Measurements from ENCODE around the gene DBF4B. TPM values are rescaled to one million over a fixed set of nuclear protein-coding genes. Genes with fewer than 3 reads are reported as not detected.

The DBF4B gene
- total and polyA plus RNA-seq, 2 of the 13 experiments (the other 11 are each of a cell fraction or from before 2014, with no cell fraction given) = 11.7 to 13.2 TPM

DNA sequence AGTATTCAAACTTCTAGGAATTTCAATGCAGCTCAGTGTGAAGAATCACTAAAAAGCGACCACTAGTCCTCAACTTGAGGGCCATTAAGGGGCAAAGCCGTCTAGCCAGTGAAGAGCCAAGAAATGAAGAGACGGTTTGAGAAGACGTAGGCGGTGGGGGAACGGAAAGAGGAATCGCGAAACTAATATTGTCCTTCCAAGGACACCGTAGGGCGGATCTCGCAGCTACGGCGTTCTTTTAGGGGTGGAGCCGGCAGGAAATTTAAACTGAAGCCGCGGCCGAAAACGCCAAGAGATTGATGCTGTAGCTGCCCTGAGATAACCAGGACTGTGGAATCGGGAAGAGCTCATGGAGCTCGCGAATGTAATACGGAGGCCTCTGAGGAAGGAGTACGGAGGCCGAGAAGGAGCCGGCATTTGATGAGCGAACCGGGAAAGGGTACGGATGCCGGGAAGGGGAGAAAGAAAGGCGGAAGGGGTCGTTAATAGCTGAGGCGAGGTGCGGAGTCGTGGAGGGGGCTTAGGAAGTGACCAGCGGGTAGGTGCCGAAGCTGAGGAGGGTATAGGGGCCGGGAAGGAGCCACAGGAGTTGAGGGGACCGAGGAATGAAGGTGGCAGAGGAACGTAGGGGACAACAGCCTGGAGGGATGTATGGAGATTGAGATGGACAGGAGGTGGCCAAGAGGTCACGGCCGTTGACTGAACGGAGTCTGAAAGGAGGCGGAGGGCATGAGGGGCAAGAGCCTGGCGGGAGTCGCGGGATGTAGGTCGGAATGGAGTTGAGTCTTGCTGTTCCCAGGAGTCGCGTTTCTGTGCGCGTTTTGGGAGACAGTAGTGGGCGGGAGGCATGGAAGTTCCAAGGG, at the start of gene DBF4B (continued):
- 0 out of 2 replicates have a peak, but pooled peaks have one; percentile 1 for TF ChIP-seq MNT (IDR thresholded peaks at IDR 0.05)
- TF ChIP-seq DR1 (CRISPR knock-in tag; IDR thresholded peaks at IDR 0.05) = peak; percentile 78
- peak; percentile 82; the same call in 1 of the 2 replicates for TF ChIP-seq SNAPC2 (CRISPR knock-in tag; IDR thresholded peaks at IDR 0.05)
- no peak for TF ChIP-seq PCBP1 (IDR thresholded peaks at IDR 0.05; ENCODE audit: borderline replicate concordance, low read depth, low read length)
- TF ChIP-seq ZFYVE20 (CRISPR knock-in tag; IDR thresholded peaks at IDR 0.05; ENCODE audit: borderline replicate concordance, low read depth) = no peak
- peak; percentile 80; the same call in 1 of the 2 replicates for TF ChIP-seq GMEB1 (CRISPR knock-in tag; IDR thresholded peaks at IDR 0.05; ENCODE audit: borderline replicate concordance)
- TF ChIP-seq, protein P1, sequence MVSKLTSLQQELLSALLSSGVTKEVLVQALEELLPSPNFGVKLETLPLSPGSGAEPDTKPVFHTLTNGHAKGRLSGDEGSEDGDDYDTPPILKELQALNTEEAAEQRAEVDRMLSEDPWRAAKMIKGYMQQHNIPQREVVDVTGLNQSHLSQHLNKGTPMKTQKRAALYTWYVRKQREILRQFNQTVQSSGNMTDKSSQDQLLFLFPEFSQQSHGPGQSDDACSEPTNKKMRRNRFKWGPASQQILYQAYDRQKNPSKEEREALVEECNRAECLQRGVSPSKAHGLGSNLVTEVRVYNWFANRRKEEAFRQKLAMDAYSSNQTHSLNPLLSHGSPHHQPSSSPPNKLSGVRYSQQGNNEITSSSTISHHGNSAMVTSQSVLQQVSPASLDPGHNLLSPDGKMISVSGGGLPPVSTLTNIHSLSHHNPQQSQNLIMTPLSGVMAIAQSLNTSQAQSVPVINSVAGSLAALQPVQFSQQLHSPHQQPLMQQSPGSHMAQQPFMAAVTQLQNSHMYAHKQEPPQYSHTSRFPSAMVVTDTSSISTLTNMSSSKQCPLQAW (CRISPR knock-in tag; IDR thresholded peaks at IDR 0.05) = peak; percentile 96
- no peak for TF ChIP-seq HNF1A (IDR thresholded peaks at IDR 0.05; ENCODE audit: low read depth)
- no peak; the same call in 1 of the 2 replicates for TF ChIP-seq HNF1A (CRISPR knock-in tag; IDR thresholded peaks at IDR 0.05; ENCODE audit: borderline replicate concordance)
- TF ChIP-seq ZNF333 (CRISPR knock-in tag; IDR thresholded peaks at IDR 0.05; ENCODE audit: borderline replicate concordance) = peak; percentile 97
- TF ChIP-seq EEA1 (CRISPR knock-in tag; IDR thresholded peaks at IDR 0.05; ENCODE audit: borderline replicate concordance) = no peak
- TF ChIP-seq, protein P2, sequence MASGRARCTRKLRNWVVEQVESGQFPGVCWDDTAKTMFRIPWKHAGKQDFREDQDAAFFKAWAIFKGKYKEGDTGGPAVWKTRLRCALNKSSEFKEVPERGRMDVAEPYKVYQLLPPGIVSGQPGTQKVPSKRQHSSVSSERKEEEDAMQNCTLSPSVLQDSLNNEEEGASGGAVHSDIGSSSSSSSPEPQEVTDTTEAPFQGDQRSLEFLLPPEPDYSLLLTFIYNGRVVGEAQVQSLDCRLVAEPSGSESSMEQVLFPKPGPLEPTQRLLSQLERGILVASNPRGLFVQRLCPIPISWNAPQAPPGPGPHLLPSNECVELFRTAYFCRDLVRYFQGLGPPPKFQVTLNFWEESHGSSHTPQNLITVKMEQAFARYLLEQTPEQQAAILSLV (CRISPR knock-in tag; IDR thresholded peaks at IDR 0.05; ENCODE audit: borderline replicate concordance) = peak; percentile 19; the same call in 1 of the 2 replicates
- TF ChIP-seq RFXAP (CRISPR knock-in tag; IDR thresholded peaks at IDR 0.05; ENCODE audit: borderline replicate concordance) = 0 out of 2 replicates have a peak, but pooled peaks have one; percentile 25
- TF ChIP-seq MAFG (CRISPR knock-in tag; IDR thresholded peaks at IDR 0.05) = no peak
- no peak for TF ChIP-seq PHF5A (CRISPR knock-in tag; IDR thresholded peaks at IDR 0.05; ENCODE audit: low read depth, unreplicated experiment)
- TF ChIP-seq ZNF615 (CRISPR knock-in tag; IDR thresholded peaks at IDR 0.05; ENCODE audit: borderline replicate concordance) = no peak

Data from HepG2 (cell line).